NCI-H1436 (cell line): ENCODE measurements around the gene ARHGEF25.
"Not testable (repeated sequence)": the region's sequence is repeated elsewhere in the genome, so short reads cannot be mapped to it uniquely, and the experiment has no call there.

Experiments
- DNase-seq: peaks from one replicate; lab custom pipeline; 2025; lab: John Stamatoyannopoulos, UW

The ARHGEF25 gene

DNA sequence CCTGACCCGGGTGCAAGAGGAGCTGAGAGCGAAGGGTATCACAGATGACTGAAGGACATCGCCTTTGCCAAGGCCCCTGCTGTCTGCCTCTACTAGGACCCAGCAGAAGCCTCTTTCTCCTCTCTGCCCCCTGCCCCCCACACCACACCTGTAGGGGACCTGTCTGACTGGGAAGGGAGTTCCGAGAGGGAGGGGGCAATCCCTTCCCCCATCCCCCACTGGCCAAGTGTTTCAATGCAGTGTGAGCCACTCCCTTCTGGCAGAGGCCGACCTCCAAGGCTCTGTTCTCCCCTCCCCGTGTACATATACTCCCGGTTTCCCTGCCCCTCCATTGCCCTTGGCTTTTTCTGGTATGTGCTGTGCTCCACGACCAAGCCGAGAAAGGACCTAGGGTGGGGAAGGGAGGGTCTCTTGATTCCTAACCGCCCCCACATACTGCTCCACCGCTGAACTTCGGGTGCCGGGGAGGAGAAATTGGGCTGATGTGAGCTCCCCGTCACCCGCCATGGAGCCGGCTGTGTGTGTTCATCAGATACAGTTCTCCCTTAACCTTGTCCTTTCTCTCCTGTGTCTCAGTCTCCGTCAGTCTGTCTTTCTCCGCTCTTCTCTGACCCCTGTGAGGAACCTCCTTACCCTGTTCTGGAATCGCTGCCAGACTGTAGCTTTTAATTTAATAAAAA is 2.0 kb upstream of the ARHGEF25 start:
- DNase-seq, result no peak

GRCh38 chr12:57609781-57610553 is 1.3 kb upstream of the ARHGEF25 start:
- DNase-seq, result no peak

GRCh38 chr12:57610554-57611107 is 604 bp upstream of the ARHGEF25 start:
- DNase-seq, result no peak

GRCh38 chr12:57611827-57612710 is 834 bp downstream of the ARHGEF25 start:
- no peak for DNase-seq

DNA sequence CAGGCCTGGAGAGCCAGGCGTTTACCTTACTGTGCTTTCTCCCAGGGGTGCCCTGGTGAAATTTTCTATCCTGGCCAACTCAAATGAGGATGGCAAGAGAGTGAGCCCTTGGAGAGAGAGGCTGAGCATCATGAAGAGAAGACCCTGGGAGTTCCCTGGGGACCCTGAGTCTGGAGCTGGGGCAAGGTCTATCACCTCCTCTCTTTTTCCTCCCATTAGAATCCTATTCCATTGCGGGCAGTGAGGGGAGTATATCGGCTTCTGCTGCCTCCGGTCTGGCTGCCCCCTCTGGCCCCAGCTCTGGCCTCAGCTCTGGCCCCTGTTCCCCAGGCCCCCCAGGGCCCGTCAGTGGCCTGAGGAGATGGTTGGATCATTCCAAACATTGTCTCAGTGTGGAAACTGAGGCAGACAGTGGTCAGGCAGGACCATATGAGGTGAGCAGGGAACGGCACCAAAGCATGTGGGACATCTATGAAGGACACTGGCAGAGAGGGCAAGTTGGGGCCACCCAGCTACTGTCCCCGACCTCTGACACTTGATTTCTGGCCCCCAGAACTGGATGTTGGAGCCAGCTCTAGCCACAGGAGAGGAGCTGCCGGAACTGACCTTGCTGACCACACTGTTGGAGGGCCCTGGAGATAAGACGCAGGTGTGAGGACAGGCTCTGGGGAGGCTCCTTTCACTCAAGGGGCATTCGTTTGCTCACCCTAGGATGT is 1.6 kb downstream of the ARHGEF25 start:
- no peak for DNase-seq

DNA sequence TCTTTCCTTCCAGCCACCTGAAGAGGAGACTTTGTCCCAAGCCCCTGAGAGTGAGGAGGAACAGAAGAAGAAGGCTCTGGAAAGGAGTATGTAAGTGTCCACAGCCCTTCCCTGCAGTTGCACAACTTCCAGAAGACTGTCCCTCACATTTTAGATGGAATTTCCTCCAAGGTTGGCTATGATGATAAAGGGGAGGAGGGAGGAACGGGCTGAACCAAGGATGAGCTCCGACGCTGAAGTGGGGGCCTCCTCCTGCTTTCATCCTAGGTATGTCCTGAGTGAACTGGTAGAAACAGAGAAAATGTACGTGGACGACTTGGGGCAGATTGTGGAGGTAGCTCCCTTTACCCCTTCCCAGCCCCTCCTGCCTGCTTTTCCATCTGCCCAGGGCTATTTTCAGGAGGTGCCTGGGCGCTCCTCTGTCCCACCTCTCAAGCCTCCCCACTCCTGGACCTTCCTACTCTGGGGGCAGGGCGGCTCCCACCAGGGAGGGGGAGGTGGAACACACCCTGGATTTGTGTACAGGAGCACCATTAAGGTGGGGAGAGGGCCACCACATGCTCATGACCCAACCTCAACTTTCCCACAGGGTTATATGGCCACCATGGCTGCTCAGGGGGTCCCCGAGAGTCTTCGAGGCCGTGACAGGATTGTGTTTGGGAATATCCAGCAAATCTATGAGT is 2.3 kb downstream of the ARHGEF25 start:
- DNase-seq, result no peak

- DNase-seq, result no peak
Observed at GRCh38 chr12:57614178-57614947, 3.1 kb downstream of the ARHGEF25 start.

DNA sequence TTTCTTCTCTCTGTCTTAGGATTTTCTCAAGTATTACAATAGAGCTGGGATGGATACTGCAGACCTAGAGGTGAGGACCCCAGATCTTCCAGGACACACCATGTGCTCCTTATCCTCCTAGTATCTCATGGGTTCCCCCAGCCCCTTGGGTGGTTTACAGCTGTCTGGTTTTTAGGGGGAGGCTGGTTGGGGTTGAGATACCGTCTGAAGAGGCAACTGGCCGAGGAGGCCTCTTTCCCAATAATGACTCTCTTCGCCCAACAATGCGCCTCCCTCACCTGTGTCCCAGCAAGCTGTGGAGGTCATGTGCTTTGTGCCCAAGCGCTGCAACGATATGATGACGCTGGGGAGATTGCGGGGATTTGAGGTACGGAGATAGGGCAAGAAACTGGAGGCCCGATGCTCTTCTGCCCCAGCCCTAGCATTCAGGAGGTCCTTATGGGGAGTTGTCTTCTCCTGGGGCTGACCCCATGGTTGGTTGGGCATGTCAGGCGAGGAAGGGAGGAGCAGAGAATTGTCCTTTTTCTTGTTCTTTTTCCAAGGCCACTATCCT is 3.8 kb downstream of the ARHGEF25 start:
- DNase-seq, result no peak

- DNase-seq, result no peak
Observed at GRCh38 chr12:57615637-57616036, 4.4 kb downstream of the ARHGEF25 start.

DNA sequence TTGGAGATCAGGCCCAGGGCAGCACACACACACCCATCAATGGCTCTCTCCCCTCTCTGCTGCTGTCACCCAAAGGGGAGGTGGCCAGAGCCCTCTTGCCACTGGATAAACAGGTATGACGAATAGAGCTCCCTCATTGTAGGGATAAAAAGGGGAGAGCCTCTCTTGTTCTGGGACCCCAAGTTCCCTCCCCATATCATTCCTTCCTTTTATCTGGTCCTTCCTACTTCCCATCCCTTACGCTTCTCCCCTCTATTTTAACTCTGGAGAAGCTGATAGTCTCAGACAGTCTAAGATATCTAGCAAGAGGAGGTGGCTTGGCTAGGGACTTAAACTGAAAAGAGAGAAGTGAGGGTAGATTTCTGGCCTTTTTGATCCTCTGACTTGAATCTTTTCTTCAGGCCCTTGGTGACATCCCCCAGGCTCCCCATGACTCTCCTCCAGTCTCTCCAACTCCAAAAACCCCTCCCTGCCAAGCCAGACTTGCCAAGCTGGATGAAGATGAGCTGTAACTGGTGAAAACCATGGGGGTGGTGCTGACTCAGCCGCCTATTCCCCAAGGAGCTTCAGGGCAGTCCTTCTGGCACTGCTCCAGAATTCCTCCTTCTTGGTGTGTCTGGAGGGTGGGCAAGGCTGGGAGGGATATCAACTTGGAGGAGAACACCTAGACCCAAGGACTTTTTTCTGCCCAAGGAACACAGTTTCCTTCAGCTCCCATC is 5.3 kb downstream of the ARHGEF25 start:
- DNase-seq, result no peak

DNA sequence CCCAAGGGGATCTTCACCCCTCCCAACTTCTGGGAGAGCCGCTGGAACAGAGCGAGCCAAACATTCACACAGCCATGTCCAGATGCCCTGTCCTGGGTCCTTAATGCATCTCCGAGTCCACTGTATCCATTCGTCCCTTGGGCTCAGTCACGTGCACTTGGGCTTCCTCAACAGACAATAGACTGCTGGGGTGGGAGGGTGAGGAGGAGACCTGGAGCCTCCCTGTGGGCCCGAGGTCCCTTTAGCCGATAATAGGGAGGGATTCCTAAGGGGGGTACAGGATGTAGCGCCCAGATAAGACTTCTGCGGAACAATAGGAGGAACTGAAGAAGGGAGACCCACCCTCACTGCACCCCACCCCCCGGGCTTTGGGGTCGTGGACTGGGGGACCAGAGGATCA is 6.7 kb downstream of the ARHGEF25 start:
- no peak for DNase-seq

- not testable (repeated sequence) for DNase-seq
Observed at GRCh38 chr12:57618431-57618830, 7.2 kb downstream of the ARHGEF25 start.

GRCh38 chr12:57618966-57619433 is 7.8 kb downstream of the ARHGEF25 start:
- DNase-seq, result no peak

DNA sequence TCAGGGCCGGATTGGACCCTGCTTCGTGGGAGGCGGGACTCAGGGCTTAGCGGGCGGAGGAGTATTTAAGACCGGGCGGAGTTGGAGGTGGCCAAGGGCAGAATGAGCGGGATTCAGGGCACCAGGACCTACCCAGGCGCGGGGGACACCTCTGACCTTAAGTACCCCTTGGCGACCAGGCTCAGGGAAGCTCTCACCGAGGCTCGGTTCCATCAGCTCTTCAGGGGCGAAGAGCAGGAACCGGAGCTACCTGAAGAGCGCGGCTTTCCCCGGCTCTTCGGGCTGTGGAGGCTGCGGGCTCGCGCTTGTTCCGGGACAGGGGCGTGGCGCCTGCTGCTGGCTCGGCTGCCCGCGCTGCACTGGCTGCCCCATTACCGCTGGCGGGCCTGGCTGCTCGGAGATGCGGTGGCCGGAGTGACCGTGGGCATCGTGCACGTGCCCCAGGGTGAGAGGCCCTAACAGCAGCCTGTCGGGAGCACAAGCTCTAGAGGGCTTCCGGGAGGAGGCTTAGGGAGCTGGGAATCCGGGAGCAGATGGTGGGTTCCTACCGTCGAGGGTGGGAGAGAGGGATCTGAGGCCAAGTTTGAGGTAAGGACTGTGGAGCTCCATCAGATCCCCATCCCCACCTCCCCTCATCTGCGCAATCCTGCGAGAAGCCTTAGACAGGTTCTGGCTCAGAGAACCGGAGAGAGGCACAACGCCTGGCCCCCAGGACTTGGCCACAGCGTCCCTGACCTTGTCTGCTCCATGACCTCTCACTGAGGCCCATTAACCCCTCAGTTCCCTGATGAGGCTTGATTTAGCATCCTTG is 8.4 kb downstream of the ARHGEF25 start:
- DNase-seq, result no peak

GRCh38 chr12:57620245-57620935 is 9.2 kb downstream of the ARHGEF25 start:
- no peak for DNase-seq

GRCh38 chr12:57620936-57621496 is 9.8 kb downstream of the ARHGEF25 start:
- DNase-seq, result no peak
